Measurements from ENCODE around the gene METTL16.

METTL16 gene

GRCh38 chr17:2398182-2398581 lies 113.5 kb downstream of the METTL16 start:
- Histone ChIP-seq H3K27ac (ENCODE audit: low read length) (peak overlapping the region; percentile 33; the same call in 1 of the 2 replicates), H3K4me2 (ENCODE audit: insufficient read depth, low read length) (peak overlapping the region; percentile 83), H3K4me3 (ENCODE audit: low read depth in 1 of 2, low read length in 2 of 2) (peak overlapping the region in 1 of 2 experiments; percentile 50; a peak in 2 of 4 replicates), H3K9me3 (ENCODE audit: insufficient read depth, low read length, severe bottlenecking) (no peaks in the 10 kb centered on the region), H3K36me3 (ENCODE audit: insufficient read depth, low read length) (no peaks in the 10 kb centered on the region; the same call in 1 of the 2 replicates), H2AFZ (ENCODE audit: low read depth, low read length) (no peak overlapping the region), H3K4me1 (ENCODE audit: insufficient read depth, low read length) (peaks cover 49% of the 10 kb centered on the region), H3K9ac (ENCODE audit: low read depth, low read length) (peak overlapping the region; percentile 64; the same call in 1 of the 2 replicates), H3K27me3 (ENCODE audit: insufficient read depth, low read length, poor library complexity) (no peaks in the 10 kb centered on the region), H4K20me1 (ENCODE audit: insufficient read depth, low read length) (peaks cover 49% of the 10 kb centered on the region), H3K79me2 (ENCODE audit: insufficient read depth, low read length) (peaks cover 49% of the 10 kb centered on the region)
- TF ChIP-seq, protein P1, sequence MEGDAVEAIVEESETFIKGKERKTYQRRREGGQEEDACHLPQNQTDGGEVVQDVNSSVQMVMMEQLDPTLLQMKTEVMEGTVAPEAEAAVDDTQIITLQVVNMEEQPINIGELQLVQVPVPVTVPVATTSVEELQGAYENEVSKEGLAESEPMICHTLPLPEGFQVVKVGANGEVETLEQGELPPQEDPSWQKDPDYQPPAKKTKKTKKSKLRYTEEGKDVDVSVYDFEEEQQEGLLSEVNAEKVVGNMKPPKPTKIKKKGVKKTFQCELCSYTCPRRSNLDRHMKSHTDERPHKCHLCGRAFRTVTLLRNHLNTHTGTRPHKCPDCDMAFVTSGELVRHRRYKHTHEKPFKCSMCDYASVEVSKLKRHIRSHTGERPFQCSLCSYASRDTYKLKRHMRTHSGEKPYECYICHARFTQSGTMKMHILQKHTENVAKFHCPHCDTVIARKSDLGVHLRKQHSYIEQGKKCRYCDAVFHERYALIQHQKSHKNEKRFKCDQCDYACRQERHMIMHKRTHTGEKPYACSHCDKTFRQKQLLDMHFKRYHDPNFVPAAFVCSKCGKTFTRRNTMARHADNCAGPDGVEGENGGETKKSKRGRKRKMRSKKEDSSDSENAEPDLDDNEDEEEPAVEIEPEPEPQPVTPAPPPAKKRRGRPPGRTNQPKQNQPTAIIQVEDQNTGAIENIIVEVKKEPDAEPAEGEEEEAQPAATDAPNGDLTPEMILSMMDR (IDR thresholded peaks at IDR 0.05; ENCODE audit: borderline replicate concordance, extremely low read depth, low read length, poor library complexity, severe bottlenecking) = no peak
- no peak for TF ChIP-seq EZH2 (IDR thresholded peaks at IDR 0.05; ENCODE audit: borderline replicate concordance, low read depth, low read length, severe bottlenecking)
- ATAC-seq (ENCODE audit: insufficient read depth, low read depth) (no peak), DNase-seq (no peak)

DNA sequence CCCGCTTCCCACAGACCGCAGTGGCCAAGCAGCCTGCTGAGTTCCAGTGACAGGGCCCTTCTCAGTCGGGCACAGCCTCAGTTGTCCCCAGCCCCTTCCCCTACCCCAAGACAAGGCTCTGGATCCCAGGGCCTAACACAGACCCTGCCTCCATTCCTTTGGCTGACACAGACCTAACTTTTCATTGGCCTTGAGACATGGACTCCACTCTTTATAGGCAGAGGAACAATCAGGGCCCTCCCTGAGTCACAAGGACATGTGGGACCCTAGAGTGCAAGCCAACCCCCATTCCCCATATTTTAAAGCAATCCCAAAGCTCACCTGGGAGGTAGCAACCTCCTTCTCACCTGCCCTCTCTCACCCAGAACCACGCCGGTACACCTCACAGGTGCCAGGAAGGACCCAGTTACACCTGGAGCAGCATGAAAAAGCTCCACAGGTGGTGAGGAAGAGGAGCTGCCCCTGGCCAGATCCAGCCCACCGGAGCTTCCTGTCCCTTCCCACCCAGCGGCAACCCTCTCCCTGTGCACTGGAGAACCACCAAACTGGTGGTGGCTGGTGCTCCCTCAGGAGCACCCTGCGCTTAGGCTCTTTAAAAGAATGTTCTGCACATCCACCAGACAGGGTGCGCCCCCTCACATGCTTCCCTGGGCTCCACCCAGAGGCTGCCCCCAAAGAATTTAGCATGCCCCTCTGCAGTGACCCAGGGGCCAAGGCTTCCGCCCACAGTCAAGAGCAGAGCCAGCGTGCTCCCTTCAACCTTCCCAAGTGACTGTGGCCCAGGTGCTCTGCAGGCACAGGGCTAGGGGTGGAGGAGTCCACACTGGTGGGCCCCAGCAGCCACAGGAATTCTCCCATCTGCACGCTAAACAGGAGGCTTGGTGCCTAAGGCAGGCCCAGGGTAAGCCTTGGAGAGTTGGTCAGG lies 114.2 kb downstream of the METTL16 start:
- peak overlapping the region; percentile 83 for H3K4me2 ChIP-seq (ENCODE audit: insufficient read depth, low read length)
- H3K9ac ChIP-seq (ENCODE audit: low read depth, low read length) = no peak overlapping the region
- no peaks in the 10 kb centered on the region; the same call in 1 of the 2 replicates for H3K36me3 ChIP-seq (ENCODE audit: insufficient read depth, low read length)
- DNase-seq (no peak), ATAC-seq (ENCODE audit: insufficient read depth, low read depth) (no peak)
- no peaks in the 10 kb centered on the region for H3K9me3 ChIP-seq (ENCODE audit: insufficient read depth, low read length, severe bottlenecking)
- TF ChIP-seq EZH2 (IDR thresholded peaks at IDR 0.05; ENCODE audit: borderline replicate concordance, low read depth, low read length, severe bottlenecking) = no peak
- TF ChIP-seq, protein P1 (IDR thresholded peaks at IDR 0.05; ENCODE audit: borderline replicate concordance, extremely low read depth, low read length, poor library complexity, severe bottlenecking) = no peak
- H3K27me3 ChIP-seq (ENCODE audit: insufficient read depth, low read length, poor library complexity) = no peaks in the 10 kb centered on the region
- H2AFZ ChIP-seq (ENCODE audit: low read depth, low read length) = no peak overlapping the region
- no peak overlapping the region for H3K27ac ChIP-seq (ENCODE audit: low read length)
- peaks cover 49% of the 10 kb centered on the region for H4K20me1 ChIP-seq (ENCODE audit: insufficient read depth, low read length)
- H3K4me1 ChIP-seq (ENCODE audit: insufficient read depth, low read length) = peaks cover 42% of the 10 kb centered on the region
- peaks cover 49% of the 10 kb centered on the region for H3K79me2 ChIP-seq (ENCODE audit: insufficient read depth, low read length)
- no peak overlapping the region for H3K4me3 ChIP-seq (ENCODE audit: low read depth in 1 of 2, low read length in 2 of 2)

- no peak overlapping the region for H3K4me2 ChIP-seq (ENCODE audit: insufficient read depth, low read length)
- no peaks in the 10 kb centered on the region; the same call in 1 of the 2 replicates for H3K36me3 ChIP-seq (ENCODE audit: insufficient read depth, low read length)
- peaks cover 50% of the 10 kb centered on the region for H4K20me1 ChIP-seq (ENCODE audit: insufficient read depth, low read length)
- TF ChIP-seq EZH2 (IDR thresholded peaks at IDR 0.05; ENCODE audit: borderline replicate concordance, low read depth, low read length, severe bottlenecking) = no peak
- TF ChIP-seq, protein P1 (IDR thresholded peaks at IDR 0.05; ENCODE audit: borderline replicate concordance, extremely low read depth, low read length, poor library complexity, severe bottlenecking) = no peak
- DNase-seq = peak; percentile 74
- no peak for ATAC-seq (ENCODE audit: insufficient read depth, low read depth)
- peaks cover 44% of the 10 kb centered on the region for H3K4me1 ChIP-seq (ENCODE audit: insufficient read depth, low read length)
- no peak overlapping the region for H2AFZ ChIP-seq (ENCODE audit: low read depth, low read length)
- no peaks in the 10 kb centered on the region for H3K9me3 ChIP-seq (ENCODE audit: insufficient read depth, low read length, severe bottlenecking)
- H3K79me2 ChIP-seq (ENCODE audit: insufficient read depth, low read length) = peaks cover 57% of the 10 kb centered on the region
- H3K9ac ChIP-seq (ENCODE audit: low read depth, low read length) = no peak overlapping the region
- no peak overlapping the region for H3K27ac ChIP-seq (ENCODE audit: low read length)
- H3K4me3 ChIP-seq (ENCODE audit: low read depth in 1 of 2, low read length in 2 of 2) = no peak overlapping the region
- H3K27me3 ChIP-seq (ENCODE audit: insufficient read depth, low read length, poor library complexity) = no peaks in the 10 kb centered on the region
Observed at GRCh38 chr17:2396568-2397246, 115.0 kb downstream of the METTL16 start.

Measured in DND-41 (cell line).